HEK293T (cell line): ENCODE data around the gene CACNA1C.

Experiments used
- CTCF ChIA-PET: fragments of 350-600 bp; formaldehyde crosslinking; extraction: SDS; loops from one replicate; lab custom pipeline; 2021; ENCODE audit warnings: antibody characterized with exemption, inconsistent platforms; lab: Yijun Ruan, JAX
- POLR2A ChIA-PET: fragments of 350-600 bp; formaldehyde crosslinking; extraction: SDS; loops from one replicate; lab custom pipeline; 2020; ENCODE audit warnings: antibody characterized with exemption, inconsistent platforms; lab: Yijun Ruan, JAX
- DNase-seq: peaks from one replicate; pipeline ENCODE4 v3.0.0; 2012; ENCODE audit warnings: mixed read lengths; ENCODE audit errors: extremely low spot score
- ARNT ChIP-seq: fragments of 450-650 bp; IDR thresholded peaks from 2 replicates; pipeline ENCODE4 v1.6.1; 2017; ENCODE audit warnings: mild to moderate bottlenecking
- BHLHE40 ChIP-seq: fragments of 450-650 bp; IDR thresholded peaks from 2 replicates; pipeline ENCODE4 v1.6.1; 2016; ENCODE audit warnings: mild to moderate bottlenecking, moderate library complexity, borderline replicate concordance
- CTBP1 ChIP-seq: fragments of 450-650 bp; IDR thresholded peaks from 2 replicates; pipeline ENCODE4 v1.6.1; 2016; ENCODE audit warnings: borderline replicate concordance
- ELF4 ChIP-seq: fragments of 450-650 bp; IDR thresholded peaks from 2 replicates; pipeline ENCODE4 v1.6.1; 2017; ENCODE audit warnings: antibody characterized with exemption
- FOXA1 ChIP-seq: fragments of 450-650 bp; IDR thresholded peaks from 2 replicates; pipeline ENCODE4 v1.6.1; 2016; ENCODE audit warnings: mild to moderate bottlenecking
- FOXK2 ChIP-seq: fragments of 450-650 bp; IDR thresholded peaks from 2 replicates; pipeline ENCODE4 v1.6.1; 2016; ENCODE audit warnings: mild to moderate bottlenecking
- FOXM1 ChIP-seq: fragments of 450-650 bp; IDR thresholded peaks from 2 replicates; pipeline ENCODE4 v1.6.1; 2017; ENCODE audit warnings: mild to moderate bottlenecking, borderline replicate concordance
- HDGF ChIP-seq: fragments of 450-650 bp; IDR thresholded peaks from 2 replicates; pipeline ENCODE4 v1.6.1; 2017; ENCODE audit warnings: antibody characterized with exemption, borderline replicate concordance
- L3MBTL2 ChIP-seq: fragments of 450-650 bp; conservative IDR thresholded peaks from 2 replicates; pipeline ENCODE4 v1.6.1; 2016; ENCODE audit warnings: mild to moderate bottlenecking
- LEF1 ChIP-seq: fragments of 450-650 bp; IDR thresholded peaks from 2 replicates; pipeline ENCODE4 v1.6.1; 2017; ENCODE audit warnings: mild to moderate bottlenecking, borderline replicate concordance
- NFRKB ChIP-seq: fragments of 450-650 bp; IDR thresholded peaks from 2 replicates; pipeline ENCODE4 v1.6.1; 2016; ENCODE audit warnings: mild to moderate bottlenecking, moderate library complexity
- PKNOX1 ChIP-seq: fragments of 450-650 bp; IDR thresholded peaks from 2 replicates; pipeline ENCODE4 v1.6.1; 2016
- SP1 ChIP-seq: fragments of 450-650 bp; IDR thresholded peaks from 2 replicates; pipeline ENCODE4 v1.6.1; 2017
- SUZ12 ChIP-seq: fragments of 450-650 bp; IDR thresholded peaks from 2 replicates; pipeline ENCODE4 v1.6.1; 2016; ENCODE audit warnings: mild to moderate bottlenecking
- TARDBP ChIP-seq: fragments of 450-650 bp; IDR thresholded peaks from 2 replicates; pipeline ENCODE4 v1.6.1; 2016
- ZNF384 ChIP-seq: fragments of 450-650 bp; IDR thresholded peaks from 2 replicates; pipeline ENCODE4 v1.6.1; 2016

CACNA1C gene

GRCh38 chr12:2366711-2367110 is 313.9 kb downstream of the CACNA1C start:
- no peak for TF ChIP-seq NFRKB
- TF ChIP-seq BHLHE40 = no peak
- TF ChIP-seq ELF4 = no peak
- TF ChIP-seq FOXM1 = no peak
- CTCF ChIA-PET = no interaction called here

GRCh38 chr12:2372178-2372577 is 319.4 kb downstream of the CACNA1C start:
- no peak for TF ChIP-seq PKNOX1
- no peak for TF ChIP-seq HDGF
- no peak for TF ChIP-seq ELF4
- TF ChIP-seq CTBP1 = no peak
- no peak for TF ChIP-seq SUZ12
- TF ChIP-seq ARNT = no peak
- no peak for TF ChIP-seq FOXK2
- no peak for TF ChIP-seq FOXM1
- TF ChIP-seq LEF1 = no peak
- POLR2A ChIA-PET = interaction anchor here (0.9 kb wide), 1 partner anchor 17 kb away, joined by 3 read pairs; no protein-coding TSS in a partner anchor
- DNase-seq = no peak
- CTCF ChIA-PET = interaction anchor here (1.4 kb wide), 1 partner anchor 11 kb away, joined by 6 read pairs; no protein-coding TSS in a partner anchor

More at GRCh38 chr12:2366711-2367110, 313.9 kb downstream of the CACNA1C start:
- POLR2A ChIA-PET = no interaction called here
- no peak for DNase-seq

GRCh38 chr12:2372735-2373134 is 319.9 kb downstream of the CACNA1C start:
- DNase-seq = no peak
- CTCF ChIA-PET = no interaction called here
- POLR2A ChIA-PET = interaction anchor here (0.9 kb wide), 1 partner anchor 17 kb away, joined by 3 read pairs; no protein-coding TSS in a partner anchor
- TF ChIP-seq FOXK2 (no peak), ARNT (no peak)

- ChIA-PET POLR2A (no interaction called here), CTCF (interaction anchor here (0.8 kb wide), 1 partner anchor 22 kb away, joined by 3 read pairs; no protein-coding TSS in a partner anchor)
- TF ChIP-seq FOXA1 (no peak), BHLHE40 (no peak), CTBP1 (no peak), ARNT (no peak), PKNOX1 (no peak), L3MBTL2 (no peak), ELF4 (no peak), FOXM1 (no peak), LEF1 (no peak)
- DNase-seq = no peak
Measured at GRCh38 chr12:2373307-2373706, 320.5 kb downstream of the CACNA1C start.

- TF ChIP-seq FOXA1 = no peak
- TF ChIP-seq BHLHE40 = no peak
- no peak for TF ChIP-seq HDGF
- no peak for TF ChIP-seq FOXK2
- no peak for TF ChIP-seq ZNF384
- TF ChIP-seq TARDBP = no peak
- TF ChIP-seq CTBP1 = no peak
- no peak for TF ChIP-seq PKNOX1
- TF ChIP-seq NFRKB = no peak
- no peak for TF ChIP-seq ARNT
- TF ChIP-seq L3MBTL2 = no peak
- TF ChIP-seq LEF1 = no peak
- no peak for TF ChIP-seq SUZ12
- TF ChIP-seq FOXM1 = no peak
- no peak for TF ChIP-seq ELF4
- no peak for TF ChIP-seq SP1
- ChIA-PET POLR2A (no interaction called here), CTCF (interaction anchor here (0.8 kb wide), 1 partner anchor 21 kb away, joined by 3 read pairs; no protein-coding TSS in a partner anchor)
- no peak for DNase-seq
Measured at GRCh38 chr12:2374092-2374906, 321.5 kb downstream of the CACNA1C start.

- DNase-seq = no peak
- CTCF ChIA-PET = interaction anchor here (0.8 kb wide), 1 partner anchor 1243 kb away, joined by 3 read pairs; no protein-coding TSS in a partner anchor
- TF ChIP-seq FOXK2 (no peak), NFRKB (no peak), L3MBTL2 (no peak), BHLHE40 (no peak), FOXA1 (no peak), LEF1 (no peak), PKNOX1 (no peak), TARDBP (no peak), CTBP1 (no peak), SUZ12 (no peak), ZNF384 (no peak), SP1 (no peak), HDGF (no peak), FOXM1 (no peak), ELF4 (no peak), ARNT (no peak)
- POLR2A ChIA-PET = no interaction called here
Measured at GRCh38 chr12:2375871-2376270, 323.1 kb downstream of the CACNA1C start.
